ENCODE results near the gene SRR.
"Not testable (repeated sequence)": the region's sequence is repeated elsewhere in the genome, so short reads cannot be mapped to it uniquely, and the experiment has no call there.

Gene SRR, protein sequence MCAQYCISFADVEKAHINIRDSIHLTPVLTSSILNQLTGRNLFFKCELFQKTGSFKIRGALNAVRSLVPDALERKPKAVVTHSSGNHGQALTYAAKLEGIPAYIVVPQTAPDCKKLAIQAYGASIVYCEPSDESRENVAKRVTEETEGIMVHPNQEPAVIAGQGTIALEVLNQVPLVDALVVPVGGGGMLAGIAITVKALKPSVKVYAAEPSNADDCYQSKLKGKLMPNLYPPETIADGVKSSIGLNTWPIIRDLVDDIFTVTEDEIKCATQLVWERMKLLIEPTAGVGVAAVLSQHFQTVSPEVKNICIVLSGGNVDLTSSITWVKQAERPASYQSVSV

GRCh38 chr17:2303204-2304188, at the start of gene SRR, which contains the start of gene SMG6:
TSS of gene SRR (plus strand) at chr17:2303950. CDS start at chr17:2315561, 11,611 bp downstream.
TSS of gene SMG6 (minus strand) at chr17:2303785. CDS start at chr17:2303720, 65 bp downstream.
- no peak for TF ChIP-seq CTCF (IDR thresholded peaks at IDR 0.05; ENCODE audit: low read length, missing control alignments)
- DNase-seq (ENCODE audit: low read depth) = peak; percentile 86
- peak within 1 kb of the TSS; percentile 93 for H3K4me3 ChIP-seq (replicated peaks; ENCODE audit: low read depth, low read length)

- not testable (repeated sequence) for DNase-seq (ENCODE audit: low read depth); H3K4me3 ChIP-seq (replicated peaks; ENCODE audit: low read depth, low read length)
These were observed 44.9 kb upstream of the SRR start for GRCh38 chr17:2258830-2259229.

GRCh38 chr17:2259769-2260536, 43.8 kb upstream of the SRR start:
- no peak for TF ChIP-seq CTCF (IDR thresholded peaks at IDR 0.05; ENCODE audit: low read length, missing control alignments)
- DNase-seq (ENCODE audit: low read depth) = peak; percentile 26
- no peak overlapping the region for H3K4me3 ChIP-seq (replicated peaks; ENCODE audit: low read depth, low read length)

DNA sequence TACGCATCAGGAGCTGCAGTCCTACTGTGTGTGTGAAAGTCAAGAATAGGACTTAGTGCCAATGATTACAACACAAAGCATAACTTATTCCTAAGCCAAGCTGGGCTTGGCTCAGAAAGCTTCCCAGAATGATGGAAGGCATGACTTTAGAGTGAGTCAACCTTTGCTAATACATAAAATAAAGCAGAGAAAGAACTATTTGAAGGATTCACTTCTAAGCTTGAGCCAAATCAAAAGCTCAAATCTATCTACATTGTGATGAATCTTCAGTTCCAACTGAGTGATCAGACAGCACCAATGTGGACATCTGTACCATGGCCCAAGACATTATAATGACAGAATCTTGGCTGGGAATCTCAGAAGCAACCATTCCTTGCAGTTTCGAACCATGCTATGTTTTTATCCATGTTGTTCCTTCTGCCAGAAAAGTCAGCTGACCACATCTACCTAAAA, 41.6 kb upstream of the SRR start:
- H3K4me3 ChIP-seq (replicated peaks; ENCODE audit: low read depth, low read length) = no peak overlapping the region
- no peak for TF ChIP-seq CTCF (IDR thresholded peaks at IDR 0.05; ENCODE audit: low read length, missing control alignments)
- peak; percentile 88 for DNase-seq (ENCODE audit: low read depth)

- DNase-seq (ENCODE audit: low read depth) = peak; percentile 61
- TF ChIP-seq CTCF (IDR thresholded peaks at IDR 0.05; ENCODE audit: low read length, missing control alignments) = no peak
- H3K4me3 ChIP-seq (replicated peaks; ENCODE audit: low read depth, low read length) = peak overlapping the region; percentile 28
These were observed 40.3 kb upstream of the SRR start for GRCh38 chr17:2263183-2264066.

DNA sequence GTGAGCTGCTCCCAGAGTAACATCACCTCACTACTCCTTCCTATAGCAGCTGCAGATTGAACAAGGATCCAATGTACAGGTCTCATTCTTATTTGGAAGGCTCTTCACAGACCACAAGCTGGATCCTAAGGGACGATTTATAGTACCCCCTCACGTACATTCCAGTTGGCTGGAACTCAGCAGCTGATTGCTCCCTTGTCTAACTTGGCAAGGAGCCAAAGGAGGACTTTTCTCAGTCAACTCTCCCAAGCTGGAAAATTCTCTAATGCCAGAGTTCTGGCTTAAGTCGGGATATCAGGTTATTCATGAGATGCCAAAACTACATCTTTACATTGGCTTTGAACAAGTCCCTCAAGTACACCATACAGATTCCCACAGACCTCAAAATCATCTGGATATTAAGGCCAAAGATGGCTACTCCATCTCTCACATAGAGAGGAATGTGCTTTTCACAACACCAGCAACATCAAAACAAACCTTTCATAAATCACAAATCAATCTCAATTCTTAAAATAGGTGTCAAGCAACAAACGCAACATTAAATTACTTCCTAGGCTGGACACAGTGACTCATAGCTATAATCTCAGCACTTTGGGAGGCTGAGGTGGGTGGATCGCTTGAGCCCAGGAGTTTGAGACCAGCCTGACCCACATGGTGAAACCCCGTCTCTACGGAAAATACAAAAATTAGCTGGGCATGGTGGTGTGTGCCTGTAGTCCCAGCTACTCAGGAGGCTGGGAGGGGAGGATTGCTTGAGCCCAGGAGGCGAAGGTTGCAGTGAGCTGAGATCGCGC, 39.5 kb upstream of the SRR start:
- DNase-seq (ENCODE audit: low read depth) = peak; percentile 57
- peak overlapping the region; percentile 28 for H3K4me3 ChIP-seq (replicated peaks; ENCODE audit: low read depth, low read length)
- no peak for TF ChIP-seq CTCF (IDR thresholded peaks at IDR 0.05; ENCODE audit: low read length, missing control alignments)

DNA sequence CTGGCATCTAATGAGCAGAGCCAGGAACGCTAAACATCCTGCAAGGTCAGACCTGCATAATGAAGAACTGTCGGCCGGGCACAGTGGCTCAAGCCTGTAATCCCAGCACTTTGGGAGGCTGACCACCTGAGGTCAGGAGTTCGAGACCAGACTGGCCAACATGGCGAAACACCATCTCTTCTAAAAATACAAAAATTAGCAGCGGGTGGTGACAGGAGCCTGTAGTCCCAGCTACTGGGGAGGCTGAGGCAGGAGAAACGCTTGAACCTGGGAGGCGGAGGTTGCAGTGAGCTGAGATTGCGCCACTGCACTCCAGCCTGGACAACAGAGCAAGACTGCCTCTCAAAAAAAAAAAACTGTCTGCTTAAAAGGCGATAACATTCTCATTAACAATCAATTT, 38.6 kb upstream of the SRR start:
- H3K4me3 ChIP-seq (replicated peaks; ENCODE audit: low read depth, low read length); DNase-seq (ENCODE audit: low read depth): not testable (repeated sequence)
